Endothelial cell of umbilical vein (primary cell): ENCODE results near the gene LAMC1. TPM values are rescaled to one million over a fixed set of nuclear protein-coding genes. Genes with fewer than 3 reads are reported as not detected.

Source experiments
- BruUV-seq: library from RNA; stranded (reverse); fragments of 400-500 nt; replicated peaks from 2 replicates; lab custom pipeline; 2021; lab: Mats Ljungman, UMichigan
- CTCF ChIA-PET: fragments of 300-600, 350-600 bp; sonication (Branson Sonifier 250); formaldehyde crosslinking; loops from one replicate; lab custom pipeline; 2021; ENCODE audit warnings: antibody characterized with exemption, inconsistent platforms; lab: Charles Lee
- POLR2A ChIA-PET: fragments of 300-600, 350-600 bp; sonication (Branson Sonifier 250); formaldehyde crosslinking; loops from one replicate; lab custom pipeline; 2021; ENCODE audit warnings: antibody characterized with exemption, inconsistent platforms; lab: Charles Lee
- DNase-seq: peaks from one replicate; pipeline ENCODE4 v3.0.0-alpha.2; 2011; ENCODE audit warnings: low read depth, low spot score
- FAIRE-seq: peaks from 2 replicates; lab custom pipeline; 2011; peaks lifted over from hg19 to GRCh38; lab: Jason Lieb, UNC
- H2AFZ ChIP-seq: 2 replicates; pipeline ENCODE4 v1.6.0; 2012; ENCODE audit warnings: low read depth, low read length, control low read depth, inconsistent platforms
- H3K27ac ChIP-seq: 2 replicates; pipeline ENCODE4 v1.5.1; 2011; ENCODE audit warnings: low read depth, mild to moderate bottlenecking, control low read depth, low read length, moderate library complexity; ENCODE audit not compliant: insufficient read depth
- H3K27me3 ChIP-seq, 2 experiments: 2 replicates each; pipeline versions ENCODE4 v1.6.0 to v1.6.1; 2011; ENCODE audit warnings: low read length in 2 of 2, mixed read lengths in 1 of 2; ENCODE audit not compliant: control insufficient read depth in 2 of 2, insufficient read depth in 2 of 2
- H3K36me3 ChIP-seq, 2 experiments: 2 replicates in 1 of 2; 3 replicates in 1 of 2; pipeline ENCODE4 v1.5.1; 2011; ENCODE audit warnings: low read length in 2 of 2, mild to moderate bottlenecking in 1 of 2, moderate library complexity in 1 of 2; ENCODE audit not compliant: control insufficient read depth in 2 of 2, insufficient read depth in 2 of 2; ENCODE audit errors: extremely low read depth in 1 of 2
- H3K4me1 ChIP-seq: 3 replicates; pipeline ENCODE4 v1.5.1; 2011; ENCODE audit warnings: mild to moderate bottlenecking, low read length; ENCODE audit not compliant: control insufficient read depth, insufficient read depth; ENCODE audit errors: extremely low read depth
- H3K4me2 ChIP-seq: 2 replicates; pipeline ENCODE4 v1.6.1; 2011; ENCODE audit warnings: low read length, control low read depth, mixed read lengths; ENCODE audit not compliant: insufficient read depth
- H3K4me3 ChIP-seq, 3 experiments: fragments of 200-600 bp in 1 of 3; sonication (generic), shearing (Covaris generic) in 1 of 3; replicated peaks in 1 of 3; 2 replicates each; pipeline ENCODE4 v1.5.1; 2011 to 2016; ENCODE audit warnings: control low read depth in 3 of 3, low read length in 3 of 3, mild to moderate bottlenecking in 2 of 3, inconsistent platforms in 1 of 3, low read depth in 1 of 3, moderate library complexity in 1 of 3; ENCODE audit not compliant: insufficient read depth in 1 of 3
- H3K79me2 ChIP-seq: 2 replicates; pipeline ENCODE4 v1.6.0; 2012; ENCODE audit warnings: low read length, inconsistent platforms; ENCODE audit not compliant: control insufficient read depth, insufficient read depth
- H3K9ac ChIP-seq: replicated peaks from 2 replicates; pipeline ENCODE3; 2011; ENCODE audit warnings: low read length, control low read depth; ENCODE audit not compliant: insufficient read depth; ENCODE audit errors: extremely low read depth
- H3K9me1 ChIP-seq: replicated peaks from 3 replicates; pipeline ENCODE4 v1.6.0; 2011; ENCODE audit warnings: mild to moderate bottlenecking, low read length; ENCODE audit not compliant: control insufficient read depth, insufficient read depth; ENCODE audit errors: extremely low read depth
- H3K9me3 ChIP-seq: replicated peaks from 2 replicates; pipeline ENCODE4 v1.5.1; 2012; ENCODE audit warnings: low read length, inconsistent platforms; ENCODE audit not compliant: control insufficient read depth, insufficient read depth
- H4K20me1 ChIP-seq: replicated peaks from 2 replicates; pipeline ENCODE3; 2011; ENCODE audit warnings: mild to moderate bottlenecking, low read length; ENCODE audit not compliant: control insufficient read depth, insufficient read depth; ENCODE audit errors: extremely low read depth
- CTCF ChIP-seq, 2 donors: IDR thresholded peaks; 1 replicate in 1 of 2; 2 replicates in 1 of 2; pipeline ENCODE4 v1.5.1; 2011; ENCODE audit warnings: low read length in 2 of 2, mild to moderate bottlenecking in 2 of 2, moderate library complexity in 2 of 2, control low read depth in 1 of 2, inconsistent platforms in 1 of 2, low read depth in 1 of 2; ENCODE audit not compliant: insufficient read depth in 1 of 2; ENCODE audit errors: extremely low read depth in 1 of 2
- FOS ChIP-seq: IDR thresholded peaks from 2 replicates; pipeline ENCODE4 v1.6.1; 2011; ENCODE audit warnings: mild to moderate bottlenecking, low read length, moderate library complexity, borderline replicate concordance; ENCODE audit not compliant: insufficient read depth
- GATA2 ChIP-seq: IDR thresholded peaks from 2 replicates; pipeline ENCODE4 v1.7.0; 2011; ENCODE audit warnings: low read depth, mild to moderate bottlenecking, moderate library complexity, mixed read lengths, low read length; ENCODE audit not compliant: insufficient read length, insufficient read depth
- MYC ChIP-seq: IDR thresholded peaks from one replicate; pipeline ENCODE4 v1.6.1; 2011; ENCODE audit warnings: mild to moderate bottlenecking, low read depth, low read length
- dilution Hi-C: fragments of 300-500 bp; cut with MboI; formaldehyde crosslinking; loops from one replicate; pipeline ENCODE4 v1.15.0; 2019; ENCODE audit warnings: low sequenced_read_pairs; ENCODE audit not compliant: extremely low pct_ligation_motif_present
- intact Hi-C: fragments of 100-400 bp; cut with micrococcal nuclease; formaldehyde crosslinking; loops from one replicate; pipeline ENCODE4 v1.10.0; 2022
- polyA plus RNA-seq, 4 experiments: library from polyadenylated mRNA; depleted of rRNA in 3 of 4; stranded (reverse) in 3 of 4; unstranded in 1 of 4; fragments of >200 nt; gene quantifications; 2 replicates each; pipeline versions ENCODE4 v1.2.1 to v1.2.3, GENCODE V29; 2011 to 2012; ENCODE audit warnings: missing spikeins in 1 of 4
- total RNA-seq: library from RNA; stranded (reverse); gene quantifications from 2 replicates; pipeline ENCODE4 v1.2.3, GENCODE V29; 2021
- TF ChIP-seq, protein P1 (sequence below): IDR thresholded peaks from 2 replicates; pipeline ENCODE4 v1.6.1; 2011; ENCODE audit not compliant: insufficient read depth, insufficient read length

LAMC1 gene
- total and polyA plus RNA-seq, 2 donors (not counting 3 experiments of a cell fraction or from before 2014, with no cell fraction given): 92.5 to 216 TPM

- intact Hi-C loops: loop anchor here (1.0 kb wide), 3 partner anchors 47 to 224 kb away; no protein-coding TSS in a partner anchor
- H3K9me3 ChIP-seq: no peaks in the 10 kb centered on the region
- H3K9ac ChIP-seq: peak within 1 kb of the TSS; percentile 48
- no peaks in the 10 kb centered on the region for H3K79me2 ChIP-seq
- H3K4me2 ChIP-seq: peak within 1 kb of the TSS; percentile 72
- H3K4me3 ChIP-seq: peak within 1 kb of the TSS in 2 of 3 experiments; percentile 13 to 41
- H3K36me3 ChIP-seq: no peaks in the 10 kb centered on the region
- no peak for TF ChIP-seq GATA2
- peak; percentile 33 to 47 for TF ChIP-seq CTCF (IDR thresholded peaks at IDR 0.05; ENCODE audit: extremely low read depth in 1 of 2, insufficient read depth in 1 of 2, low read depth in 1 of 2, low read length in 2 of 2)
- no peak for TF ChIP-seq MYC
- TF ChIP-seq, protein P1, sequence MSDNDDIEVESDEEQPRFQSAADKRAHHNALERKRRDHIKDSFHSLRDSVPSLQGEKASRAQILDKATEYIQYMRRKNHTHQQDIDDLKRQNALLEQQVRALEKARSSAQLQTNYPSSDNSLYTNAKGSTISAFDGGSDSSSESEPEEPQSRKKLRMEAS: no peak
- peak; percentile 53 for TF ChIP-seq FOS
- DNase-seq (peak; percentile 46), FAIRE-seq (peak; percentile 74)
- H2AFZ ChIP-seq: peak within 1 kb of the TSS; percentile 93
- POLR2A ChIA-PET: no interaction called here
- peak within 1 kb of the TSS; percentile 22 for H3K27ac ChIP-seq
- H4K20me1 ChIP-seq: no peaks in the 10 kb centered on the region
- dilution Hi-C loops: no loop called here
- peaks cover 12% of the 10 kb centered on the region for H3K4me1 ChIP-seq
- CTCF ChIA-PET: interaction anchor here (0.6 to 2.4 kb wide), 4 partner anchors 45 to 57 kb away, joined by 3 to 8 read pairs (median 4); no protein-coding TSS in a partner anchor
- BruUV-seq: no TSS peak
- no peaks in the 10 kb centered on the region for H3K27me3 ChIP-seq
- H3K9me1 ChIP-seq: no peaks in the 10 kb centered on the region
These were observed 162.8 kb downstream of the LAMC1 start, which contains the start of gene LAMC2 for GRCh38 chr1:183185941-183186490. TSS of gene LAMC2 (plus strand) at chr1:183186264. CDS start at chr1:183186353, 89 bp downstream.
